HG03060 (cell line): Measurements from ENCODE around the gene EPC2.

Experiments used
- ATAC-seq: cut with Tn5 transposase; IDR thresholded peaks from one replicate; pipeline ENCODE4 v1.9.1; 2021; ENCODE audit warnings: low read depth, moderate number of reproducible peaks; ENCODE audit not compliant: unreplicated experiment

EPC2 gene, protein sequence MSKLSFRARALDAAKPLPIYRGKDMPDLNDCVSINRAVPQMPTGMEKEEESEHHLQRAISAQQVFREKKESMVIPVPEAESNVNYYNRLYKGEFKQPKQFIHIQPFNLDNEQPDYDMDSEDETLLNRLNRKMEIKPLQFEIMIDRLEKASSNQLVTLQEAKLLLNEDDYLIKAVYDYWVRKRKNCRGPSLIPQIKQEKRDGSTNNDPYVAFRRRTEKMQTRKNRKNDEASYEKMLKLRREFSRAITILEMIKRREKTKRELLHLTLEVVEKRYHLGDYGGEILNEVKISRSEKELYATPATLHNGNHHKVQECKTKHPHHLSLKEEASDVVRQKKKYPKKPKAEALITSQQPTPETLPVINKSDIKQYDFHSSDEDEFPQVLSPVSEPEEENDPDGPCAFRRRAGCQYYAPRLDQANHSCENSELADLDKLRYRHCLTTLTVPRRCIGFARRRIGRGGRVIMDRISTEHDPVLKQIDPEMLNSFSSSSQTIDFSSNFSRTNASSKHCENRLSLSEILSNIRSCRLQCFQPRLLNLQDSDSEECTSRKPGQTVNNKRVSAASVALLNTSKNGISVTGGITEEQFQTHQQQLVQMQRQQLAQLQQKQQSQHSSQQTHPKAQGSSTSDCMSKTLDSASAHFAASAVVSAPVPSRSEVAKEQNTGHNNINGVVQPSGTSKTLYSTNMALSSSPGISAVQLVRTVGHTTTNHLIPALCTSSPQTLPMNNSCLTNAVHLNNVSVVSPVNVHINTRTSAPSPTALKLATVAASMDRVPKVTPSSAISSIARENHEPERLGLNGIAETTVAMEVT

DNA sequence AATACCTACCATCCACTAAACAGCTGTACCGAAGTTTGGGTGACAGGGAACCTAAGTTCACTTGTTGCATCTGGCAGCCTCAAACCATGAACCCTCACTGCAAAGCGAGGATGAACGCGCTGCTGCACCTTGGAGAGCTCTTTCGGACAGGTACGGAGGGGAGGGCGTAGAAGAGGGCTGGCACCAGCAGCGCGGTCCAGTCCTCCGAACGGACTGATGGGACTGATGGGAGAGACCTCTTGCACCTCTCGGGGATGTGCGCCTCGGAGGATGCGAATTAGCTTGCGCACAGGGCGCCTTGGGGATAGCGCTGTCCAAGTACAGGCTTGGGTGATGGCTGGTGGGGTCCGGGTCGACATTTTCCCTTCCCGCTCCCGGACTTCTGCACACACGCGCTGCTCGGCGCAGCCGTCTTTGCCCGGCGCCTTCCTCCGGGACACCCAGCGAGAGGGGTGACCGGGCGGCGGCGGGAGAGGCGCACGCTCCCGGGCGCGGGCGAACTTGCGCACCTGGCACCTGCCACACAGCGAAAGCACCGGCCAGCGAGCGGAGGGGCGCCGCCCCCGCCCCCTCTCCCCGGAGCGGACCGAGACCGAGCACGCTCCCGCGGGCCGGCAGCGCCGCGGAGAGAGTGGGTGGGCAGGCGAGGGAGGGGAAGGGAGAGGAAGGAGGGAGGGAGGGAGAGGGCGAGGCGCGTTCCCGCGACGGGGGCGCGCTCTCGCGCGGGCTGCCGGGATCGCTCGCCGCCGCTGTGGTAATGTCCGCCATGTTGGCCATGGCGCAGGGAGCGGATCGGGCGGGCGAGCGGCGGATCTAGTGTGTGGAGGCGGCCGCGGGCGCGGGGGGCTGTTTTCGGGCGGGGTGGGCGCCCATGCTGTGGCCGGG lies at the start of gene EPC2:
EPC2 (plus strand) TSS at position 754 of the 885 bp plus-strand sequence. CDS start 267 bp downstream, outside the sequence.
- no peak for ATAC-seq

DNA sequence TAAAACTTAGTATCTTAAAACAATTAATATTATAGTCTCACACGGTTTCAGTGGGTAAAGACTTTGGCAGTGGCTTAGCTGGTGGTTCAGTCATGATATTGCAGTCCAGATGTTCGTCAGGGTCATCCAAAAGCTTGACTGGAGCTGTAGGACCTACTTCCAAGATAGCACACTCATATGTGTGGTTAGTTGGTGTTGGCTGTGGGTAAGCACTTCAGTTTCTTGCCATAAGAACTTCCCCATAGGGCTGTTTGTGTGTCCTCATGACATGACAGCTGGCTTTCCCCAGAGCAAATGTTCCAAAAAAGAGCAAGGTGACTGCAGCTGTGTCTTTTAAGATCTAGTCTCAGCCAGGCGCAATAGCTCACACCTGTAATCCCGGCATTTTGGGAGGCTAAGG lies 48.5 kb upstream of the EPC2 start:
- ATAC-seq, result no peak

DNA sequence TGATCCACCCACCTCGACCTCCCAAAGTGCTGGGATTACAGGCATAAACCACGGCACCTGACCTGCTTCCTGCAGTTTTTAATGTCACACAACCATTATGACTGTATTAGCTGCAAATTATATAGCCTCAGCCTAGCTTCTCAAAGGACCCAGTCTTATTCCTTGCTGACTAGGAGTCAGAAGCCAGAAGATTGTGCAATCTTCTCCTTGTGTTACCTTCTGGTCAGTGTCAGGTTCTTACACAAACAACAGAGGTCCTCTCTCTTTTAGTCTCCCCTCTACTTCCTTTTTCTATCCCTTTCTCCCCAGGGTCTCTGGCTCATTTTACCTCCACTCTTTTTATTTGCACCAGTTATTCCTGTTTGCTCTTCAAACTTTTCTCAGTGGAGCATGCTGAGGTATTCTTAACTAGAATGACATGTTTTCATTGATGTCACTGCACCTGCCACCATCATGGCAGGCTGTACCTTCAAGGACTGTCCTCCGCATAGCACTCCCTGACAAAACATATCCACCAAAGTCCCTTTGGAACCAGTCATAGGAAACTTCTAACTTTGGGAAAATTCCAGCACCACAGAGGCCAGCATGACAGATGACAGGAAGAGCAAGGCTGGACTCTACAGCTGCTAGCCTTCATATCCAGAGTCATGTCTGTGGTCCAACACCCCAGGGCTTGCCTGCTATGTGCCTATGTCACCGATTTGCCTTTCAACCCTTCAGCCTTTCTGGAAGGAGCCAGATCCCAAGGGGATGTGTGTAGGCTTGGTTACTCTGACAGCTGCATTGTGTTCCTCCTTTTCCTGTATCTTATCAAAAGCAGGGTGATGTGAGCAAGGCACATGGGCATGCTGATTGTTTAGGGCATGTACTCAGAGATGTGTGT lies 45.2 kb upstream of the EPC2 start:
- no peak for ATAC-seq

DNA sequence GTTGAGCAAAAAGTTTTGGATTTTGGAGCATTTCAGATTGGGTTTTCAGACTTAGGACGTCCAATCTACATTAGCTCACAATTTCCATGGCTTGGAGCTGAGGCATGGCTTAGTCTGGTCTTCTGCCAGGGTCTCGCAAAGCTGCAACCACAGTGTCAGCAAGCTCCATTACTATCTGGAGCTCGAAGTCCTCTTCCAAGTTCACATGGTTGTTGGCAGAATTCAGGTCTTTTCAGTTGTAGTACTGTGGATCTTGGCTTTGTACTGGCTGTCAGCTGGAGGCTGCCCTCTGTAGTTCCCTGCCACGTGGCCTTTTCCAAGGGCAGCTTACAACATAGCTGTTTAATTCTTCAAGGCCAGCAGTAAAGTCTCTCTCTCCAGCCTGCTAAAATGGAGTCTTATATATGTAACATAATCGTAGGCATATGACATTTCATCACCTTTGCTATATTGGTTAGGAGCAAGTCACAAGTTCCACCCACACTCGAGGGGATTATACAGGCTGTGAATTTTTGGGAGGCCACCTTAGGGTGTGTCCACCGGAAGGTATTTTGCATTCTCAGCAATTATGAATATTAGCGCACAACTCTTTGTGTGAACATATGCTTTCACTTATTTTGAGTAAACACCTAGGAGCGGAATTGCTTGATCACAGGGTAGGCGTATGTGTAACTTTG lies 41.5 kb upstream of the EPC2 start:
- peak; percentile 11 for ATAC-seq

DNA sequence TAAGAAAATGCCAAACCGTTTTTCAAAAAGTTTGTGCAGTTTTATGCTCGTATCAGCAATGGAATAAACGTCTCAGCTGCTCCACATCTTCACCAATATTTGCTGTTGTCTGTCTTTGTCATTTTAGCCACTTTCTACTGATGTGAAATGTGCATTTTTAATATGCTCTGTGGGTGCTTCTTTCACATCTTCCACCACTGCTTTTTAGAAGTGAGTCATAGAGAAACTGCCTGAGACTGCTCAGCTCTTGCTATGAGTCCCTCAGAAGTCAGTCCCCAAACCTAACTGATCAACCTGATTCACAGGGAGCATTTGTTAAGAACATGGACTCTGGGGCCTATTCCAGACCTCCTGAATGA lies 41.0 kb upstream of the EPC2 start:
- ATAC-seq, result peak; percentile 95

DNA sequence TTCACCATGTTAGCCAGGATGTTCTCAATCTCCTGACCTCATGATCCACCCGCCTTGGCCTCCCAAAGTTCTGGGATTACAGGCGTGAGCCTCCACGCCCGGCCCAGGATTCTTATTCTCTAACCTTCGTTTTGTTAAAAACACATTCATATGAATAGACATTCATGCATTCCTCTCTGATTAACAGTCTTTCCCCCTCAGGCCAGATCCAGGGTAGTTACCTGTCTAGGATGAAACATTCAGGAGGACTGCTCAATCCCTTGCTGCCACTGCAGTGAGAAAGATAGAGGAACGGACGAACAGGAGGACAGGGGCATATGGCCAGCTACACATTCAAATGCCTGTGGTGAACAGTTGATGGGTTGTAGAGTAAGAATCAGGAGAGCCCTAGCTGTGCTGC lies 39.6 kb upstream of the EPC2 start:
- no peak for ATAC-seq

DNA sequence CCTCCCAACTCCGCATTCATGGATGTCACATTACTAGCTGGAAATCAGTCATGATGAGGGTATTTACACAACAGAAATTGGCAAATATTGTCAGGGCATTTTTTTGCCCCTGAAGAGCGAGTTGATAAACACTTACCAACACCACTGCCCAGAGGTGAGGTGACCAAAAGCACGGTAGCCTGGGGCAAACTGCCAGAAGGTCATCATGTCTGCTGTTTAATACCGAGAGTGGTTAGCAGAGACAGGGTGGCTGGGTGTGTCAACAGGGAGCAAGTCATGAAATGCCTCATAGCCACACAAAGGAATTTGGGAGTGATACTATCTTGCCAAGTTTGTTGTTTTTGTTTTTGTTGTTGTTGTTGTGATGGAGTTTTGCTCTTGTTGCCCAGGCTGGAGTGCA lies 37.0 kb upstream of the EPC2 start:
- no peak for ATAC-seq

DNA sequence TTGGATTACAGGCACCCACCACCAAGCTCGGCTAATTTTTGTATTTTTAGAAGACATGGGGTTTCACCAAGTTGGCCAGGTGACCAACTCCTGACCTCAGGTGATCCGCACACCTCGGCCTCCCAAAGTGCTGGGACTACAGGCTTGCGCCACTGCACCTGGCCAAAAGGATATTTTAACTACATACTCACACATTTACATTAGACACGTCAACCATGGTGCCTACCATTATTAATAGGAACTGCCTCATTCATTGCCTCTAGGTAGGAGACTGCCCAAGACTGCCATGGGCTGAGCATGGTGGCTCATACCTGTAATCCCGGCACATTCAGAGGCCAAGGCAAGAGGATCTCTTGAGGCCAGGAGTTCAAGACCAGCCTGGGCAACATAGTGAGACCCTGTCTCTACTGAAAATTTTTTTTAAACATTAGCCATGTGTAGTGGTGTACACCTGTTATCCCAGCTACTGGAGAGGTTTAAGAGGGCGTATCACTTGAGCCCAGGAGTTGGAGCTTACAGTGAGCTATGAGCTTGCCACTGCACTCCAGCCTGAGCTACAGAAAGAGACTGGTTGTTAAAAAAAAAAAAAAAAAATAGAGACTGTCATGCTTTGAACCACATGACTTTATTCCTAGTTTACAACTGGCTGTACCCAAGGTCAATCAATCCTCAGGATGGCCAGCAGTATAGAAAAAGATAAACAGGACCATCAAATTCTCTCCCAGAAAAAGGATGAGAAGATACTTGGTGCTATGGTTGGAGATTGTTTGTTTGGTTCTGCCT lies 31.1 kb upstream of the EPC2 start:
- ATAC-seq, result no peak

DNA sequence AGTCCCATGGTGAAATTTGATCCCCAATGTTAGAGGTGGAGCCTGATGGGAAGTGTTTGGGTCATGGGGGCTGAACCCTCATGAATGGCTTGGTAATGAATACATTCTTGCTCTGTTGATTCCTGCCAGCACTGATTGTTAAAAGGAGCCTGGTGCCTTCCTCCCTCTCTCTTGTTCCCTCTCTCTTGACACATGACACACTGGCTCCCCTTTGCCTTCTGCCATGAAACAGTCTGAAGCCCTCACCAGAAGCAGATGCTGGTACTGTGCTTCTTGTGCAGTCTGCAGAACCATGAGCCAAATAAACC lies 30.6 kb upstream of the EPC2 start:
- ATAC-seq, result no peak

DNA sequence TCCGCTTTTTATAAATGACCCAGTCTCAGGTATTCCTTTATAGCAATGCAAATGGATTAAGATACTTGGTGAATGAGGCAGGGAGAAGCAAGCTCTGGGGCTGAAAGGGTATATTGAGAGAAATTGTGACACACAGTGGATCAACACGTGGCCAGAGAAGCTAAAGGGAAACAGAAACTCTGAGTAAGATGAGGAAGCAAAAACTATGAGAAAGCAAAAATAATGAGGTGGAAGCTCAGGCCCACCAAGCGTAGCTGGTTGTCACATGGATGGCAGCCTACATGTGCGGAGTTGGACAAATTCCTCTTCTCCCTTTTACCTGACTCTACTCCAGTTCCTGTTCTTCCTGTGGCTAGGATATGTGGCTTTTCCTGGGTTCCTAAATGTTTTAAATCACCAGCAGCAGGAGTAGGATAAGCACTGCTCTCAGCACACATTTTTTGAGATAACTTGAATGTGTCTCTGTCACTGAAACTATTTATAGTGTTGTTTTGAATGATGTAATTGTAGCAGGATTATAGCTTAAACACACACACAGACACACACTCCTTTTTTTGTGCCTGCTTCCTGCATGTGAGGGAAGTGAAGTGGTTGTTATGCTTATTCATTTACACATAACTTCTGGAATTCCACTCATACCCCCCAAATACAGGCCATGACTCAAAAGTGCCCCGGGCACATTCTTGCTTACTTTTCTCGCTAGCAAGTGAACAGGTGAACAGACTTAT lies 30.1 kb upstream of the EPC2 start:
- ATAC-seq, result peak; percentile 80

DNA sequence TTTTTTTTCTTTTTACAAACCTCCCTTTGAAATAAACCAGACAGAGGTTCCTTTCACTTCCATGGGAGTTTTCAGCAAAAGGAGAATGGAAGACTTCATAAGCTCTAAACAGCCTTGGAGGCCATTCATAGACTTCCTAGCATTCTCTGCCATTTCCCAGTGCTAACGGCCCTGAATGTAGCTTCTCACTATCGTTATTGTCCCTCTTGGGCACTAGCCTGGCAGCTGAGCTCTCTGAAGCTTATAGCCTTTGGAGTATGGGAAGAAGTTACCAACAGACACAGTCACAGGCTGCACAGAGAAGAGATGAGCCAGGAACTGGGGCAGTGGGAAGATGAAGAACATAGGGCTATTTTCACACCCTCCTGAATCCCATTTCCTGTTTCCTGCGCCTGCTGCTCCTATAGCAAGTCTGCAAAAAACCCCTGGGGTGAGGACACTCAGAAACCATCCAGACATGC lies 29.1 kb upstream of the EPC2 start:
- no peak for ATAC-seq

DNA sequence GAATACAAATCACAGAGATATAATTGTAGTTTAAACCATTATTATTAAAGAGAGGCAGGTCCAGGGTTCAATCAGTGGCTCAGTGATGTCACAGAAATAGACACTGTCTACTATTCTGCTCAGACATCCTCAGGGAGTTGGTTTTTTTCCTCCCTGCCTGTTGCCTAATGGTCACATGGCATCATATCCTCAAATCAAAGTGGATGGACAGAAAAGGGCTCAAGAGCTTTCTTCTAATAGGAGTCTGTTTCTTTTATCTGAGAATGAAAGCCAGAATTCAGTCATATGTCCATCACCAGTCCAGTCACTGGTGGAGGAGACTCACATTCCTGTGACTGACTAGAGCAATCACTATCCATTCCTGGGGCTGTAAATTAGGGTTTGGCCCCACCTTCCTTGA lies 27.9 kb upstream of the EPC2 start:
- no peak for ATAC-seq

DNA sequence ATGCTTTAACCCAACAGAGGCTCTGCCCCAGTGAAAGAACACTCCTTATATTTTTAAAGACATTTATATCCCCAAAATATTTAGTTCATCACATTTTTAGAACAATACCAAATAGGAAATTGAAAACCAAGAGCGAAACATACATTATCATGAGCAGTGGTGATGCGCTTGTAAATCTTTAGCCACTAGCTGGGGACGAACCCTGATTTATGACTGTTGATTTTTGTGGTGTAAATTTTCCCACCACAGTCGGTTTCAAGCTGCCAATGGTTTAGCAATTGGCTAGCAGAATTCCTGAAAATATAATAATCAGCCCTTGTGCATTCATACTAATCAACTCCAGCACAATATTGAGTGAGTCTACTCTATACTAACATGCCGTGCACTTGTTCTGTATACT lies 27.3 kb upstream of the EPC2 start:
- ATAC-seq, result no peak

DNA sequence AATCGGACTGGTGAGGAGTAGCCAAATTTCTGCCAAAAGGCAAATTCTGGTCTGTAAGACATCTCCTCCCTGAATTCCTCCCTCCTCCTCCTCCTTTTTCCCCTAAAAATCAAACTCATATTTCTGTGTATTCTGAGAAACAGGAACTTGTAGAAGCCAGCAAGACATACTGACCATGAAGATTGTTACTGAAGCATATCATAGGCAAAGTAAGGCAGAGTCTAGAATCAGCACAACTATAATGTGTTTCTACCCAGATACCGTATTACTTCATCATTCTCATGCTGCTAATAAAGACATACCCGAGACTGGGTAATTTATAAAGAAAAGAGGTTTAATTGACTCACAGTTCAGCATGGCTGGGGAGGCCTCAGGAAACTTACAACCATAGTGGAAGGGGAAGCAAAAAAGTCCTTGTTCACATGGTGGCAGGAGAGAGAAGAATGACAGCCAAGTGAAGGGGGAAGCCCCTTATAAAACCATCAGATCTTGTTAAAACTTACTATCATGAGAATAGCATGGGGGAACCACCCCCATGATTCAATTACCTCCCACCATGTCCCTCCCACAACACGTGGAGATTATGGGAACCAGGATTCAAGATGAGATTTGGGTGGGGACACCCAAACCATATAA lies 24.9 kb upstream of the EPC2 start:
- ATAC-seq, result no peak

DNA sequence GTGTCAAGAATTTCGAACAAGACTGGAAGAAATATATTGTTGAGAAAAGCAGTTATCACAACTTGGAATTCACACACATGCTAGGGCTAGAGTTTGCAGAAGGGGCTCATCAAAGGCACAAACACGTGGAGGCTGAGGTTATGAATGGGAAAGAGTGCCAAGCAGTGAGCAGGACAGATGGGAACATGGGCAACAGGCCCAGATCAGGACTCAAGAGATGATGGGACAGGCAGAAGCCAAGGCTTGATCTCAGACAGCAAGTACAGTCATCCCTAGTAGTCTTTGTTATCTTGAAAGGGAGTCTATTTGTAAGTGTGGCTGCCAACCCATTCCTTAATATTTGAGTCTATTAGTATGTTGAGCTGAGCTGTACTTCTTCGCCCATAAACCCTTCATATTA lies 22.2 kb upstream of the EPC2 start:
- no peak for ATAC-seq

DNA sequence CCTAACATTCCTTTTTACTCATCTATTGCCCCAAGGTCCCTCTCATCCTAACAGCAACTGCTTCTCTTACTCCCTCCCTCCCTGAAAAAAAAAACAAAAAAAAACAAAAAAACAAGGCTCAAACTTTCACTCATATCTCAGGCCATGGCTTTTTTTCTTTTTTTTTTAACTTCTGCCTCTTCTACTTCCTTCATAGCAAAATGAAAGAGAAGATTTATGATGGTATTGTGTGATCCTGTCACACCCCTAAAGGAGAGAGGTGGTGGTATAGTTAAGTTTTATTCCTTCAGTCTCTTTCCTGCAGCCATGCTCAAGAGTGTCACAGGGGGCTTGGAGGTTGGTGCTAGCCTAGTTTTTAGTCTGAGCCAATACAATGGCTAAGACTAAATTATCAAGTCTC lies 21.5 kb upstream of the EPC2 start:
- no peak for ATAC-seq

DNA sequence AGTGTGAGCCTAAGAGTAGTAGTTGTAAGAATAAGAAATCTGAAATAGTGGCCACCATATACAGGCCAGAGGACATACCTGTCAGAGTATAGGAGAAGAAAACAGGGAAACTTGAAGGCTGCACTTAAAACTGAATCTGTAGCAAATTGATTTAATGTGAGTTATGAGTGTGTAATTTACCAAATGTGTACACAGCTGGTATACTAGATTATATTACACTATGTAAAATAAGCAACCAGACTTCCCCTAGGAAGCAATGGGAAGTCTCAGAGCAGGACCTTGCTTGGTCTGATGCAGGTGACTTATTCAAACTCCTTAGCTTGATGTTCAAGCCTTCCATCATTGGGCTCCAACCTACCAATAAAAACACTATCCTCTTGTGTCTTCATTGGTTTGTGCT lies 17.3 kb upstream of the EPC2 start:
- no peak for ATAC-seq

DNA sequence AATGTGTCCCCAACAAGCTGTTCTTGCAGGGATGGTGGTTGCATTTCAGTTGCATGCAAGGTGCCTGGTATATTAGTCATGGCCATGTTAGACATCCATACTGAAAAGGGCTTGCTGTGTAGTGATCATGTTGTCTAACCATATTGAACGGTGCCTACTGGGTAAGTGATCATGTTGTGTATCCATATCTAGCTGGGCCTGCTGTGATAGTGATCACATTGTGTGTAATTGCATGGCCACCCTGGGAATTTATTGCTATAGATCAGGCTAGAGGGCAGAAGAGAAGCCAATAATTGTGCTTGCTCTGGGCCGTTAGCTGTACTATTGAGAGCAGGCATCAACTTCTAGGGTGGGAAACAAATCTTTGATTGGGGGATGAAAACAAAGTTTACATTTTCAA lies 9.8 kb upstream of the EPC2 start:
- no peak for ATAC-seq
